GM18507 (cell line): ENCODE data around the gene CDRT15.
"Not testable (repeated sequence)": the region's sequence is repeated elsewhere in the genome, so short reads cannot be mapped to it uniquely, and the experiment has no call there.

ENCODE experiments used
- DNase-seq: peaks from one replicate; pipeline ENCODE4 v3.0.0; 2011; ENCODE audit warnings: low read depth; ENCODE audit not compliant: insufficient read length; ENCODE audit errors: extremely low spot score
- FAIRE-seq: peaks from 2 replicates; lab custom pipeline; 2011; peaks lifted over from hg19 to GRCh38; lab: Jason Lieb, UNC

Gene CDRT15

DNA sequence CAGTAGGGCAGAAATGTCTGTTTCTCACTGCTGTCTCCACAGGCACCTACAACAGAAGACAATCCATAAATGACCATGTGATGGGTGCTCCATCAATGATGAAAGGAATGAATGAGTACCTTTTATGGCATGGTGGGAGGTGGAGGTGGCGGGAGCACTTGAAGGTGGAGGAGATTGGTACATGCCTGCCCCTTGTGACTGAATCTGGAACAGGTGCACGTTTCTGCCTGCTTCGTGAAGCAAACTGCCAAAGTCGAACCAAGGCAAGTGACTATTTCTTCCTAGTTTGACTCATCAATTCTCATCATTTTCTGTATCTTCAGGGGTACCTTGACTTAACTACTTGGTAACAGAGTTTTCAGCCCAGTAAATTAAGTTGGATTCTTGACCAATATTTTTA is 25.4 kb downstream of the CDRT15 start:
- FAIRE-seq (no peak), DNase-seq (no peak)

DNA sequence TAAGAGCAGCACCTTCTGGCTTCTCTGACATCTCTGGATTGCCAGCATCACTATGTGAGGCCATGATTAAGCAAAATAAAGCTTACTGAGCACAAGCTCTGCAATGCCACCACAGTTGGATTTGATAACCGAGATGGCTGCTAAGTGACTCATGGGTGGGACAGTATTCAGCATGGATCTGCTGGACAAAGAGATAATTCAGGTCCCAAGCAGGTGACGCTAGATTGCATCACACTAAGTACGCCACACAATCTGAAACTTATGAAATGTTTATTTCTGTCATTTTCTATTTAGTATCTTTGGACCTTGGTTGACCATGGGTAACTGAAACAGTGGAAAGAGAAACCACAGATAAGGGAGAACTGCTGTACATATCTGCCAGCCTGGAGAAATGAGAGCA is 27.4 kb downstream of the CDRT15 start:
- DNase-seq (no peak), FAIRE-seq (no peak)

DNA sequence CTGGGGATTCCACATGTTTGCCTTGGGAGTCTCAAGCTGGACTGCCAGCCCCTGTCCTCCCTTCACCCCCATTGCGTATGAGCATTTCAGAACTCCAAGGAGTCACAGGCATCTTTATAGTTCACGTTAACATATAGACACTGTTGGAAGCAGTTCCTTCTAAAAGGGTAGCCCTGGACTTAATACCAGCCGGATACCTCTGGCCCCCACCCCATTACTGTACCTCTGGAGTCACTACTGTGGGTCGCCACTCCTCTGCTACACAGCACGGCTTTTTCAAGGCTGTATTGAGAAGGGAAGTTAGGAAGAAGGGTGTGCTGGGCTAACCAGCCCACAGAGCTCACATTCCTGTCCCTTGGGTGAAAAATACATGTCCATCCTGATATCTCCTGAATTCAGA is 28.9 kb downstream of the CDRT15 start:
- no peak for FAIRE-seq
- no peak for DNase-seq

DNA sequence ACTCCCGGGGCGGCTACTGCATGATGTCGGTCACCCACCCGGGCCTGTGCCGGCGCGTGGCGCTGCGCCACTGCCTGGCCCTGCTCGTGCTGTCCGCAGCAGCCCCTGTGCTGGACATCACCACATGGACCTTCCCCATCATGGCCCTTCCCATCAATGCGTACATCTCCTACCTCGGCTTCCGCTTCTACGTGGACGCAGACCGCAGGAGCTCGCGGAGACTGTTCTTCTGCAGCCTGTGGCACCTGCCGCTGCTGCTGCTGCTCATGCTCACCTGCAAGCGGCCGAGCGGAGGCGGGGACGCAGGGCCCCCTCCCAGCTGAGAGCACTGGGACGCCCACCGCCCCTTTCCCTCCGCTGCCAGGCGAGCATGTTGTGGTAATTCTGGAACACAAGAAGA is 29.8 kb downstream of the CDRT15 start:
- FAIRE-seq (no peak), DNase-seq (no peak)

DNA sequence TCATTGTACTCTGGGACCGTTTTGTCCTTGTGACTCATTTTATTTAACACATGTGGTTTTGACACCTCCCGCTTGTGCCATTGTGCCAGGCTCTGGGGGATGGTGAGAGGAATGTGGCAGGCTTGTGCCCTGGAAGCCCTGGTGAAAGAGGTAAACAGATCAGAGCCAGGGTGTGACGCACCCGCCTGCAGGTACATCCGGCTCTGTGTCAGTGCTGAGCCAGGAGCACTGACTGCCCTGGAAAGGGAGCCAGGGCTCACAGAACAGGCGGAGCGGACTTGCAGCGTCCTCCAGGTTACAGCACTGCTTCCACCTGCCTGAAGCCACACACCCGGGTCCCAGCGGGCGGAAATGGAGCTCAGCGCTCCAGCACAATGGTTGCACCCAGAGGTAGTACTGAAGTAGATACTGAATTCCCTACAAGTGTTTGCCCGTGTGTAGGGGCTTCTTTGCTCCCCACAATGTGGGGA is 30.6 kb downstream of the CDRT15 start:
- no peak for FAIRE-seq
- DNase-seq = no peak

DNA sequence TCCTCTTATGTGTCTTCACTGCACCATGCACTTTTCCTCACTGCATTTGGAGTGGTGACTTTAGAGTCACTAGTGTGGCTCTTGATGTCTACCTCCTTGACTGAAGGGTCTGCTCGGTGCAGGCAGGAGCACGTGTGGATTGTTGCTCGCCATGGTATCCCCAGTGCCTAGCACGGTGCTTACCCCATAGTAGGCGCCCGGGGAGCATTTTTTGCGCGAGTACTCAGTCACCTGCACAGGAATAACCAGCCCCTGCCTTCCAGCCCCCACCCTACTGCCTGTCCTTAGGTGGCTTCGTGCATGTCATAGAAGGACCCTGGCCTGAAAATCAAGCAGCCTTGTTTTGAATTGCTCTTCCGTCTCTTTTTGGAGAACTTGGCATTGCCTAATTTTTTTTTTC is 31.3 kb downstream of the CDRT15 start:
- no peak for DNase-seq
- FAIRE-seq = no peak

DNA sequence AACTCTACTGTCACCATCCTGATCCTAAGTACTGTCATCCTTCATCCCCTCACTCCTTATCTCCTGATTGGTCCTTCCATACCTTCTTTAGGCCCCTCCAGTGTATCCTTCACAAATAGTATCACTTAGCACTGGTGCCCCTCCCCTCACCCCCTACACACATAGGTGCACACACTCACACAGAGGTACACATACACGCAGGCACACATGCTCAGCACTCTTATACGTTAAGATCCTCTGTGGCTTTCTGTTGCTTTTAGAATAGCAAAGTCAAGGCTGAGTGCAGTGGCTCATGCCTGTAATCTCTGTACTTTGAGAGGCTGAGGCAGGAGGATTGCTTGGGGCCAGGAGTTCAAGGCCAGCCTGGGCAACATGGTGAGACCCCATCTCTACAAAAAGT is 32.1 kb downstream of the CDRT15 start:
- DNase-seq (no peak), FAIRE-seq (no peak)

DNA sequence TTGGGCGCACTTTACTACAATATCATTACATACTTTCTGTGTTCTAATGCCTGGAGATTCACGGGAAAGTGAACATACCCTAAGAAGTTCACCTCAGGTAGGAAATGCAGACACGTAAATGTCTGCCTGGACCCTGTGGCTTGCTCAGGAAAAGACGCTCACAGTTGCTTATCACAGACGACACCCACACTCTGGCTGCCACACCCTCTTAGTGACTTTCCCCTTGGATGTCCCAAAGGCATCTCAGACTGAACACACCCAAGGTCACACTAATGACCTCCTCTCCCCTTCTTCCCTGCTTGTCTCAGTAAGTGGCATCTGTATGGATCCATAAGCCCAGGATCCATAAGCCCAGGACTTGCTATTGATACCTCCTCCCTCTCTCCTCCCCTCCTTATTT is 32.6 kb downstream of the CDRT15 start:
- FAIRE-seq = no peak
- DNase-seq = no peak

DNA sequence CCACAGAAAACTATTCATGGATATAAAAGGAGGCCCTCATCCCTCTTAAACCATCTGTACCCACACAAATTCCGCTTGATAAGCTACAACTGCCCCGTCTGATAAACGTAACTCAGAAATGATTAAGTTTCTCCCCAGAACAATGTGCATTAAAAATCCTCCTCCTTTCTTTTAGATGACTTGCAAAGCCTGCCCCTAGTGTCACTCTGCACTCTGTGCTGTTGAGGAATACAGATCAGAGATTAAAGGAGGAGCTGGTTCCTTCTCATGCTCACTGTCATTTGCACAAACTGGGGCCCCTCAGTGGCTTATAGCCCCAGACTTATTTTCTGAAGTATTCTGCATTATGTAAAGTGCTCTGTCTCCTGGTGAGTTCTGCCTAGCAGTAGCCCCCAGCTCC is 33.3 kb downstream of the CDRT15 start:
- DNase-seq = no peak
- FAIRE-seq = no peak

DNA sequence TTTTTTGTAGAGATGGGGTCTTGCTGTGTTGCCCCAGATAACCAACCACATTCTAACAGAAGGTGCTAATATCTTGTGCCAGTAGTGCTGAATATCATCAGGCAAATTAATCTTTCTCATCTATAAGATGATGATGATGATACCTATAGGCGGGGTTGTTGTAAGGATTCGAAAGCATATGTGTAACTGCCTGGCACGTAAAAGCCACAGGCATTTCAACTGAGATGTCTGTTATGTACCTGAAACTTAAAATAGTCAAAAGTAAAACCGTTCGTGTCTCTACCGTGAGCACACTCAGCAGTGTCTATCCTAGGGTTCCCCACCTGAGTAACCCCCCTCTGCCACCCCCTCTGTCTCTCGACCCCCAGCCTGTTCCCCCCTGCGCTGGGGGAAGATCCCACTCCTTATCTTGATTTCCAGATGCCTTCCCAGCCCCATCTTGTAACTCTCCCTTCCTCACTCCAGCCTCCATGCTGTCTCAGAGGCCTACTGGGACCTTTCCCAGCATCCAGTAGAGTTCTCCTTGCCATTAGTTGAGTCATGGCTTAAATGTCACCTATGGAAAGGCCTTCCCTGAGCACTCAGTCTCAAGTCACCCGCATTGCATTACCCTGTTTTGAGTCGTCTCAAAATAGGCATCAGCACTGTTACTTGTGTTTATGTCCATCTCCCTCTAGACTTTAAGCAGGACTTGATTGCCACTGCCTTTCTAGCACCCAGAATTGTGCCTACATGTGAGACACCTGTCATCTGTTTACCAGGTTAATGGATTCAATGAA is 34.1 kb downstream of the CDRT15 start:
- FAIRE-seq = no peak
- DNase-seq = no peak

DNA sequence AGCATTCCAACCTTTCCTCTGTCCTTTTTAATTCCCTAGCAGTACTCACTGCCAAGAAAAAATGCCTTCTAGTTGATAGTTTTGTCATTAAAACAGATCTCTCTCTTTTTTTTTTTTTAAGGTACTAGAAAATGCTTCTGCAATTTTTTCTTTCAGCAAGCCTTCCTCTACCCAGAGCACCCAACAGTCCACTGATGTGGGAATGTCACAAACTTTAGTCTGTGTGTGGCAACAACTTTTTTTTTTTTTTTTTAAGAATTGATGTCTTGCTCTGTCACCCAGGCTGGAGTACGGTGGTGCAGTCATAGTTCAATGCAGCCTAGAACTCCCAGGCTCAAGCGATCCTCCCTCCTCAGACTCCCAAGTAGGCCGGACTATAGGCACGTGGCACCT is 34.7 kb downstream of the CDRT15 start:
- FAIRE-seq (no peak), DNase-seq (no peak)

DNA sequence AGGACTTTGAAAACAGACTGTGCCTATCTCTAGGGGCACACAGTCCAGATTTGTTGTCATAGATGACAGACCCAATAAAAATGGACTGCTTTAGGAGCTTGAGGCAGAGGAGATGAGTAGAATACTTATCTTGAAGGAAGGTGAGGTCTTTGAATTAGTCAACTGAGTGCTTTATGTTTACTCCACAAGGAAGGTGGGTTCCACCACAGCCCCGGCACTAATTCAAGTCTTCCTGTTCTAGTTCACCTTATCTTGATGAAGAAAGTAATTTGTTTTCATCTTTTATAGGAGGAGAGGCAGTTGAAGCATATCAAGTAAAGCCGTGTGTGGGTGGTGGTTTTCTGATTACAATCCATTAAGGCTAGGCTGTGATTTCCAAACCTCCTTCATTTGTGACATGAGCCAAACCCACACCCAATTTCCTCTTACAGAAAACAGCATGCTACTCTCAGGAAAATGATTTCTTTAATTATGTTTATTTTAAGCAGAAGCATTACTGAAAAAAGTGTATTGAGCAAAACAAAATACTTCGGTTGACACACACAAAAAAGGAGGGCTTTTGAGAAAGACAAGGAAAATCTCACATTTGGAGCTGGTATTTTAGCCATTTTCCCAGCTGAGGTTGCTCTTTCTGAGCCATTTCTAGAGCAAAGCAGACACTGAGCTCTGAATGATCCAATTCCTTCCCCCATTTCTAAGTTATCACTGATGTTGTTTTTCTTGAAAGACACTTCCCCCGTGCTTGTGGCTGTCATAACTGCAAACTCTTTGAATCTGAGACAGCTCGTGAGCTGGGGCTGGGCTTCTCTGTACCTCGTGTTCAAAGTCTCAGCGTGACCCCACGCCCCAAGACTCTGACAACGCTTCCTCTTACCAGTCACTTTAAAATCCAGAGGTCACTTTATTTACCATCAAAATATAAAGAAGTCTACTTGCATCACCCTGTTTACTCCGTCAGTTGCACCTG is 35.4 kb downstream of the CDRT15 start:
- FAIRE-seq (no peak), DNase-seq (no peak)

DNA sequence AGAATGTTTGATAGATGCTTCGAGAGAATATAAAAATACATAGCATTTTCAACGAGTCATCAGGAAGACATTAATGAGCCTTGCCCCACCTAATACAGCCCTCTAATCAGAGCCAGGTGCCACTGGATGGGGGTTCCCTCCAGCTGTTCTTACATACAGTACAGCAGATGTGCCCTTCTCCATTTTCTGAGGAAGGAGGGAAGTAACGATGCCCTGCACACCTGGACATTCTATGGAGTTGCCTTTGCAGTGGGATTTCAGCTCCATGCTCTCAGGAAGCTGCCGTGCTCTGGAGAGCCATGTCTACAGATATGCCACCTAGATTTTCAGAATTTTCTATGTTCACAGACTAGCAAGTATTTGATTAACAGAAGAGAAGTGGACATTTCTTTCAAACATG is 36.3 kb downstream of the CDRT15 start:
- FAIRE-seq (no peak), DNase-seq (no peak)

DNA sequence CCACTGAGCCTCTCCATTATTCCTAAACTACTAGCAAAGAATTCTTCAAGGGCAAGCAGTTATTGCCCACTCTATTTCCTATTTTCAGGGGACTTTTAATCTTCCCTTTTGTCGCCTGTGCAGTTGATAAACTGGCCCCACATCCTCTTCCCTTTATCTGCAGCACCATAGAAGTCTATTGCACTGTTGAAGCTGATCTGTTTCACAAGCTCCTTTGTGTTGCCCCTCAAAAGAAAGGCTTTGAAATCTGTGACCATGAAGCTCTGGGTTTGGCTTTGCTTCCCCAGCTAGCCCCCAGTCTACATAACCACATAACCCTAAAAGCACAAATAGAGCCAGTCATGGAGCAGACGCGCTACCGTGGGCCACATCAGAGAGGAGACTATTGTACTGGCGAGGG is 37.1 kb downstream of the CDRT15 start:
- FAIRE-seq (no peak), DNase-seq (no peak)

DNA sequence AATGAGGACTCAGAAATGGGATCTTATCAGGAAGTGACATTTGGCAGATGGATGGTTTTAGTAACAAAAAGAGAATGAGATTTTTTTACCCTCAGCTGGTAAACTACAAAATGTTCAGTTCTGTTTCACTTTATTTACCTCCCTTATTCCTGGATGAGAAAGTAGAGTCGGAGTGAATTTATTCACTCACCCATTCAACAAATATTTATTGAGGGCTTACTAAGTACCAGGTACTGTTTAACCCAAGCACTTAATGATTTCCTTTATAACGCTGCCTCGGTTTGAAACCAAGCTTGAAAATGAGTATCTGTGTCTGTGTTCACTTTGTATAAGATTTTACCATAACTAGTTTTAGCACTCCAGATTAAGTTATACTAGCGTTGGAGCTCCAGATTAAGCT is 38.1 kb downstream of the CDRT15 start:
- DNase-seq (no peak), FAIRE-seq (no peak)

DNA sequence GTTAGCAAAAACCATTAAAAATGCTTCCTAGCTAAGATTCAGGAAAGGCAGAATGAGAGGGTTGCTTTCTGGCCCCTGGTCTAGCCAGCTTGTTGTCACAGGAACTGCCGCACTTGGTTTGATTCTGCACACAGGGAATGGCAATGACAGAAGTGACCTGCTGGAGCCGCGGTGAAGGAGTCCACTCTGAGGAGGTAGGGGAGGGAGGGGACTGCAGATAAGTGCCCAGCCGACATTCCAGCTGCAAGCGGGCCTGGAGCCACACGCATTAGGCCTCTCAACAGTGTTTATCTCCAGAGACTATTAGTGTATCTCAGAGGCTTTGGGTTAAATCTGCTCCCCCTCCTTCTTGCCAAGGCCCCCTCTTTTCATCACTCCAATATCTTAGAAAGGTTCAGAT is 38.6 kb downstream of the CDRT15 start:
- no peak for DNase-seq
- FAIRE-seq = no peak

DNA sequence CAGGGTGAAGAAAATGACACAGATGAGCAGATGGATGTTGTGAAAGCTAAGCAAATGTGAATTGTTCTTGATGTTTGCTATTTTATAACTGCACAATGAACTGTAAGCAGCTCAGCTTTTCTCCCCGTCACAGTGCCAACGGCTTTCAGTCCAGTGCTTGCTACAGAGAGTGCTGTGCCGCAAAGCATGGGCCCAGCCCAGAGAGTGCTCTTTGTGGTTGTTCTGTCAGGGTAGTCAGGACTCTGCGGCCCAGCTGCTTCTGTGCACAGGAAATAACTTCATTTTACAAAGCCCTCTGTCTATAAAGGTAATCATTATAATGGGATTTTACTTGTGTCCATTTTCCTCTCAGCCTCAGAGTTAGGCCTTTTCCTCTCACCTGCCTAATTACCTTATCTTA is 39.1 kb downstream of the CDRT15 start:
- DNase-seq (no peak), FAIRE-seq (no peak)

DNA sequence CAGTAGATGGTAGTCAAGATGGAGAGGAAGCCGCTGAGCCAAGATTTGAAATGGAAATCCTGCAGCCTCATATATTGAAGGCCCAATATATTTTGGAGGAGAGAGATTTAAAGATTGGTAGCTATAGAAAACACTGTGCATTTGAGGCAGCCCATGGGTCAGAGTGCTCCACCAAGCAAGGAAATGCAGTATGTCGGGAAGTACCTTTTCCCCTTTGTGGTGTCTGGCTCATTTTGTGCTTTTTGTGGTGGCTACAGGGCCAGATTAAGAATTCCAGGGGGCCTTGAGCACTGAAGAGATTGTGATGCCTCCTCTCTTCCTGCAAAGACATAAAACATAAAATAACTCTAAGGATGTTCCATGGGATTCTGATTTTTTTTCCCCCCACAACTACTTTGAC is 39.6 kb downstream of the CDRT15 start:
- FAIRE-seq = no peak
- DNase-seq = no peak

DNA sequence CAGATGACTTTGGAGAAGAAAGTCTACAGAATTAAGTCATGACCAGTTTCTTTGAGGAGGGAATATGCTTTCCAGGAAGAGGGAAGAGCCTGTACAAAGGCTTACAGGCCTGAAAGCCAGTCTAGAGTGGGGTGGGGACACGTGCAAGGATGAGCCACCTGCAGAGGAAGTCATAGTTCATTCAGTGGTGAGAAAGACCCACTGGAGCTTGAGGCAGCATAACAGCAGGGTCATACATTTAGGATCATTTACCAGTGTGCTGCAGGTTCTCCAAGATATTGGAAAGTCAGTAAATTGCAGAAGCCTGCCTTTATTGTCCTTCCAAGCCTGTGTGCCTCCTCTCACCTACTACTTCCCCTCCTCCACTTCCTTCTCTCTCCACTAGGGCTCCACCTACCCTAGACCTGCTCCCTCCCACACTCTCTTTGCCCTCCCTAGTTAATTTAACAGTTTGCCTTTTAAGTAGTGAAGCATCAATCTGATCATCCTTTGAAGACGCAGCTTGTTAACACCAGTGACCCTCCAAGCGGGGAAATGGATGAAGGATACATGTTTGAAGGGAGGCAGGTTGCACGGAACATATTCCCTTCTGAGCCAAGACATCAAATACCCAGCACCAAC is 40.2 kb downstream of the CDRT15 start:
- peak; percentile 12 for FAIRE-seq
- no peak for DNase-seq

DNA sequence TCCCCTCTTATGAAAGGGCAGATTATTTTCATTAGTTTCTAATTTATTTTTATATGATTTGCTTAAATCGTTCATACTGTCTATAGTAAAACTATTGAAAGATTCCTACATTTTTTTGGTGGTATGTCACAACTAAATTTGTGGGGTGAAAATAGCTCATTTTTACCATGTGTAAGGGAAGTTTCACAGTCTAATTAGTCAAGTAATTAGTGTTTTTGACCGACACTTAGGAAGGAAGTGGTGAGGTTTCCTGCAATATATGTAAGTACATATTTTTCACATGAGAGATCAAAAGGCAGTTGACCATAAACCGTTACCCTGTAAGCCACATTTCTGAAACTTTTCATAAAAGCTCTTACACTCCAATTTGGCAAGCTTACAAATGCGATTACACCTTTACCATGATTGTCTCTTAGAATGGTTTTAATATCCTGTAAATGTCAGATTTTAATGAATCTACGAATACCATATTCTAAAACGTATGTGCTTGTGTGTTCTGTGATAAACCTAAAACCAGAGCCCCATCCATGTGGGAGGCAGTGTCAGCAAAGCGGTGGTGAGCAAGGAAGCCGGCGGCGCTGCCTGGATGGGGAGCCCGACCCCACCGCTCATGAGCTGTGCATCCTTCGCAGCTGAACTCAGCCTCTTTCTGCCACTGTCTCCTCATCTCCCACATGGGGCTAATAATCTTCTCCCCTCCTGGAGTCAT is 43.9 kb downstream of the CDRT15 start:
- FAIRE-seq = peak; percentile 84
- DNase-seq = not testable (repeated sequence)
